HG02852 (cell line): ENCODE results near the gene RABL6.

Source experiments
- ATAC-seq: cut with Tn5 transposase; IDR thresholded peaks from one replicate; pipeline ENCODE4 v1.9.1; 2021; ENCODE audit warnings: mild to moderate bottlenecking, moderate library complexity; ENCODE audit not compliant: unreplicated experiment

RABL6 gene

GRCh38 chr9:136814725-136815421 is 7.1 kb downstream of the RABL6 start:
- ATAC-seq = no peak

- ATAC-seq = no peak
Measured at GRCh38 chr9:136815422-136815782, 7.7 kb downstream of the RABL6 start.

GRCh38 chr9:136820971-136821825 is 13.4 kb downstream of the RABL6 start:
- ATAC-seq = no peak

- no peak for ATAC-seq
Measured at GRCh38 chr9:136821826-136822544, 14.2 kb downstream of the RABL6 start.

GRCh38 chr9:136823136-136824046 is 15.6 kb downstream of the RABL6 start:
- no peak for ATAC-seq

GRCh38 chr9:136824496-136825225 is 16.9 kb downstream of the RABL6 start:
- no peak for ATAC-seq

- no peak for ATAC-seq
Measured at GRCh38 chr9:136825295-136826187, 17.8 kb downstream of the RABL6 start.

GRCh38 chr9:136826188-136826541 is 18.4 kb downstream of the RABL6 start:
- no peak for ATAC-seq

GRCh38 chr9:136826703-136827582 is 19.2 kb downstream of the RABL6 start:
- ATAC-seq = no peak

- no peak for ATAC-seq
Measured at GRCh38 chr9:136827794-136828473, 20.2 kb downstream of the RABL6 start.

- no peak for ATAC-seq
Measured at GRCh38 chr9:136828474-136829140, 20.9 kb downstream of the RABL6 start.

GRCh38 chr9:136829412-136829811 is 21.7 kb downstream of the RABL6 start:
- ATAC-seq = no peak

- ATAC-seq = no peak
Measured at GRCh38 chr9:136829981-136830885, 22.5 kb downstream of the RABL6 start.

- no peak for ATAC-seq
Measured at GRCh38 chr9:136831002-136831719, 23.4 kb downstream of the RABL6 start.

GRCh38 chr9:136831720-136832104 is 24.0 kb downstream of the RABL6 start:
- no peak for ATAC-seq
